GM12891 (cell line): ENCODE data around the gene SEMA6A.

Experiments
- POLR2A ChIP-seq: IDR thresholded peaks from 2 replicates; pipeline ENCODE4 v1.6.1; 2011; ENCODE audit warnings: low read depth, low read length, control low read depth
- POLR2AphosphoS5 ChIP-seq: IDR thresholded peaks from 2 replicates; pipeline ENCODE4 v1.6.1; 2011; ENCODE audit warnings: low read depth, low read length, control low read depth
- POU2F2 ChIP-seq: IDR thresholded peaks from 2 replicates; pipeline ENCODE4 v1.6.1; 2011; ENCODE audit warnings: low read depth, mild to moderate bottlenecking, control low read depth, low read length, moderate library complexity
- SPI1 ChIP-seq: IDR thresholded peaks from 2 replicates; pipeline ENCODE4 v1.6.1; 2011; ENCODE audit warnings: low read depth, low read length, control low read depth
- TAF1 ChIP-seq: IDR thresholded peaks from 2 replicates; pipeline ENCODE4 v1.6.1; 2011; ENCODE audit warnings: low read depth, low read length, control low read depth

GRCh38 chr5:116504593-116505166 is 69.9 kb downstream of the SEMA6A start:
- TF ChIP-seq POLR2A (no peak), POLR2AphosphoS5 (no peak), POU2F2 (no peak), TAF1 (no peak), SPI1 (no peak)
